HCT116 (cell line): Measurements from ENCODE around the gene ALG8.

Experiments
- CBX3 ChIP-seq: IDR thresholded peaks from 2 replicates; pipeline ENCODE4 v1.6.1; 2012; ENCODE audit warnings: low read depth
- CTCF ChIP-seq, 3 experiments: fragments of 200-600 bp in 1 of 3; sonication (generic) in 1 of 3; IDR thresholded peaks in 2 of 3; conservative IDR thresholded peaks in 1 of 3; 2 replicates each; pipeline ENCODE4 v1.5.1; 2012 to 2017; ENCODE audit warnings: low read depth in 2 of 3, low read length in 2 of 3, antibody characterized with exemption in 1 of 3, borderline replicate concordance in 1 of 3, control low read depth in 1 of 3, mild to moderate bottlenecking in 1 of 3, mixed read lengths in 1 of 3, mixed run types in 1 of 3, moderate library complexity in 1 of 3; ENCODE audit not compliant: insufficient read depth in 1 of 3
- EZH2 ChIP-seq: fragments of 200-600 bp; sonication (generic); IDR thresholded peaks from 2 replicates; pipeline ENCODE4 v1.6.1; 2017; ENCODE audit warnings: antibody characterized with exemption, mixed run types
- POLR2A ChIP-seq: IDR thresholded peaks from 2 replicates; pipeline ENCODE4 v1.7.0; 2011; ENCODE audit warnings: borderline replicate concordance; ENCODE audit not compliant: insufficient read depth, insufficient read length; ENCODE audit errors: extremely low read depth
- SRF ChIP-seq: IDR thresholded peaks from 2 replicates; pipeline ENCODE4 v1.6.1; 2012; ENCODE audit warnings: low read depth
- TF ChIP-seq, protein P1 (sequence below): IDR thresholded peaks from 2 replicates; pipeline ENCODE4 v1.6.1; 2012

DNA sequence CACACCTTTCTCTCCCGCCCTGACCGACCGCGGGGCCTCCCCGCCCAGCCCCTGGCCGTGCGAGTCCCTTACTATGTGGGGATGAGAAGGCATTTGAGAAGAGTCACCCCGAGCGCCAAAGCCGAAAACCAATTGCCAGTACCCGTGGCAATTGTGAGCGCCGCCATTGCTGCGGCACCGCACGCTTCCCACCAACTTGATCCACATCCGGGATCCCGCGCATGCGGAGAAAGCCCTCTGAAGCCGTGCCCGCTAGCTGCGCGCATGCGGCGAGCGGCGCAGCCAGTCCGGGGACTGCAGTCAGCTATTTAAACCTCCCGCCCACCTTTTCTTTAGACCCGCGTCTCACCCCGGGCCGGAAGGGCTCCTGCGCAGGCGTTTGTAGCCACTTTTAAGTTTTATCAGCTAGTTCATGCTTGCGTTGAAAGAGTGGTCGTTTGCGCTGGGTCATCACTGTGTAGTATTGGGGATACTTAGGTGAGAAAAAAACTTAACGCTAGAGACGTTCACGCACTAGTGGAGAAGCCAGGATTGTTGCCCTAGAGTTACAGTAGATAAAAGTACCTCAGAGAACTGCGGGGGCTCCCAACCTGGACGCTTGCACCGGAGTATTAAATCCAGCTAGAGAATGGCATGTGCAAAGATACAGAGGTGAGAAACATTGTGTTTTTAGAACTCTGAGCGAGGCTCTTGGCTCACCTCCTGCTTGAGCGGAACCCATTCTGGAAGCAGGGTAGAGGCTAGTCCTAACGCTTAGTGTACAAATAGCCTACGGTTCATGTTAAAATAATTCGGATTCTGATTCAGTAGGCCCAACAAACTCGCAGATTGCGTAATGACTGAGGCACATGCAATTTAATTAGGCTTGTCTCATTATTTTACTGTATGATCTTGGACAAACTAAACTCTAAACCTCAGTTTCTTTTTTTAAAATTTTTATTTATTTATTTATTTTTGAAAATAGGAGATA lies at the start of gene ALG8:
- TF ChIP-seq CTCF (IDR thresholded peaks at IDR 0.05 in 2 of 3, conservative IDR thresholded peaks at IDR 0.05 in 1 of 3; ENCODE audit: borderline replicate concordance in 1 of 3, insufficient read depth in 1 of 3, low read depth in 2 of 3, low read length in 2 of 3) (no peak), CBX3 (no peak; the same call in 1 of the 2 replicates), SRF (no peak), POLR2A (peak; percentile 83), EZH2 (no peak)
- TF ChIP-seq, protein P1, sequence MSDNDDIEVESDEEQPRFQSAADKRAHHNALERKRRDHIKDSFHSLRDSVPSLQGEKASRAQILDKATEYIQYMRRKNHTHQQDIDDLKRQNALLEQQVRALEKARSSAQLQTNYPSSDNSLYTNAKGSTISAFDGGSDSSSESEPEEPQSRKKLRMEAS: peak; percentile 97
